Suprapubic skin (tissue), 4 donors: ENCODE data around the gene LRRC37B.
A peak's percentile ranks its signal among the peaks of the same experiment; 100 is the strongest.

Experiments used
- CTCF ChIP-seq, 2 donors: fragments of 200-600 bp in 1 of 2; fragments of 450-650 bp in 1 of 2; sonication (generic) in 1 of 2; IDR thresholded peaks; one replicate each; pipeline ENCODE4 v1.5.1; 2016 to 2019; ENCODE audit warnings: antibody characterized with exemption in 2 of 2, mild to moderate bottlenecking in 1 of 2, moderate library complexity in 1 of 2
- POLR2A ChIP-seq, 2 donors: fragments of 450-650 bp; IDR thresholded peaks; one replicate each; pipeline ENCODE4 v1.6.1; 2017; ENCODE audit warnings: antibody characterized with exemption in 2 of 2, mild to moderate bottlenecking in 2 of 2, moderate library complexity in 2 of 2
- POLR2AphosphoS5 ChIP-seq, 3 donors: sonication (generic); formaldehyde crosslinking; IDR thresholded peaks; one replicate each; pipeline ENCODE4 v1.6.1; 2017; ENCODE audit warnings: antibody characterized with exemption in 3 of 3

- TF ChIP-seq CTCF (IDR thresholded peaks at IDR 0.05) (peak; percentile 79 to 98), POLR2A (IDR thresholded peaks at IDR 0.05) (no peak), POLR2AphosphoS5 (IDR thresholded peaks at IDR 0.05) (peak in 1 of 3 donors; percentile 56)
These were observed at the start of gene LRRC37B for GRCh38 chr17:32006957-32007462.
